ENCODE results near the gene MSI2.

GRCh38 chr17:57561072-57561861 is 304.9 kb downstream of the MSI2 start:
- TF ChIP-seq CTCF (IDR thresholded peaks at IDR 0.05) = no peak
- TF ChIP-seq EZH2 (IDR thresholded peaks at IDR 0.05; ENCODE audit: borderline replicate concordance, insufficient read depth, low read depth, low read length, poor library complexity, severe bottlenecking) = no peak

Data from B cell (primary cell).